Panc1 (cell line): ENCODE measurements around the gene MYLK2. TPM values are rescaled to one million over a fixed set of nuclear protein-coding genes. Genes with fewer than 3 reads are reported as not detected.
A peak's percentile ranks its signal among the peaks of the same experiment; 100 is the strongest.

ENCODE experiments used
- ATAC-seq: fragments of 200-7000 bp; cut with Tn5 transposase; 2 replicates; pipeline ENCODE4 v1.9.1; 2020; ENCODE audit warnings: mild to moderate bottlenecking, moderate library complexity
- BruUV-seq: library from RNA; stranded (reverse); fragments of 400-500 nt; replicated peaks from 2 replicates; lab custom pipeline; 2021; lab: Mats Ljungman, UMichigan
- CTCF ChIA-PET: fragments of 300-600 bp; sonication (Branson Sonifier 250); formaldehyde crosslinking; loops from one replicate; lab custom pipeline; 2022; ENCODE audit warnings: antibody characterized with exemption; lab: Charles Lee
- POLR2A ChIA-PET: fragments of 300-600 bp; sonication (Branson Sonifier 250); formaldehyde crosslinking; loops from one replicate; lab custom pipeline; 2022; ENCODE audit warnings: antibody characterized with exemption; lab: Charles Lee
- DNase-seq: peaks from one replicate; pipeline ENCODE4 v3.0.0-alpha.2; 2010; ENCODE audit warnings: low read depth, low spot score
- H3K27ac ChIP-seq: 2 replicates; pipeline ENCODE4 v1.5.1; 2011; ENCODE audit warnings: mild to moderate bottlenecking, low read length, inconsistent platforms
- H3K27me3 ChIP-seq: fragments of 200-500 bp; sonication (Bioruptor generic); 2 replicates; pipeline ENCODE4 v1.6.0; 2014; ENCODE audit warnings: low read length, inconsistent platforms; ENCODE audit not compliant: control insufficient read depth, insufficient read depth
- H3K36me3 ChIP-seq: fragments of 200-500 bp; sonication (Bioruptor generic); 2 replicates; pipeline ENCODE4 v1.5.1; 2014; ENCODE audit warnings: inconsistent platforms, mild to moderate bottlenecking, low read length, moderate library complexity; ENCODE audit not compliant: control insufficient read depth, insufficient read depth
- H3K4me1 ChIP-seq: 2 replicates; pipeline ENCODE4 v1.5.1; 2011; ENCODE audit warnings: inconsistent platforms, mild to moderate bottlenecking, low read length, moderate library complexity; ENCODE audit not compliant: control insufficient read depth, insufficient read depth
- H3K4me3 ChIP-seq, 2 experiments: 2 replicates each; pipeline ENCODE4 v1.5.1; 2011 to 2012; ENCODE audit warnings: low read depth in 2 of 2, low read length in 2 of 2, mild to moderate bottlenecking in 2 of 2, inconsistent platforms in 1 of 2, moderate library complexity in 1 of 2
- H3K9me3 ChIP-seq: fragments of 200-500 bp; sonication (Bioruptor generic); 2 replicates; pipeline ENCODE4 v1.5.1; 2014; ENCODE audit warnings: low read depth, mild to moderate bottlenecking, inconsistent platforms, low read length, moderate library complexity; ENCODE audit not compliant: control insufficient read depth, insufficient read depth
- POLR2AphosphoS5 ChIP-seq: IDR thresholded peaks from 2 replicates; pipeline ENCODE4 v1.6.1; 2012; ENCODE audit warnings: mild to moderate bottlenecking, low read depth, low read length, moderate library complexity
- SIN3A ChIP-seq: IDR thresholded peaks from 2 replicates; pipeline ENCODE4 v1.6.1; 2012; ENCODE audit warnings: low read depth, mild to moderate bottlenecking, low read length, moderate library complexity, borderline replicate concordance; ENCODE audit not compliant: insufficient read depth
- TCF7L2 ChIP-seq: IDR thresholded peaks from 2 replicates; pipeline ENCODE4 v1.6.1; 2011; ENCODE audit warnings: mild to moderate bottlenecking, low read depth, low read length, inconsistent platforms
- in situ Hi-C: cut with HindIII; loops from 2 replicates; pipeline ENCODE4 v1.10.0; 2016; ENCODE audit warnings: low sequenced_read_pairs, low pct_unique_long_range_greater_than_20kb
- intact Hi-C: fragments of 100-400 bp; cut with micrococcal nuclease; formaldehyde crosslinking; loops from one replicate; pipeline ENCODE4 v1.10.0; 2022; ENCODE audit not compliant: unreplicated experiment
- total RNA-seq: library from RNA; stranded (reverse); gene quantifications from one replicate; pipeline ENCODE4 v1.2.1, GENCODE V29; 2021; ENCODE audit not compliant: unreplicated experiment
- TF ChIP-seq, protein P1 (sequence below), 2 experiments: IDR thresholded peaks; 2 replicates each; pipeline ENCODE4 v1.6.1; 2011 to 2012; ENCODE audit warnings: low read depth in 2 of 2, control low read depth in 1 of 2, low read length in 1 of 2, mild to moderate bottlenecking in 1 of 2, moderate library complexity in 1 of 2; ENCODE audit not compliant: insufficient read depth in 1 of 2
- TF ChIP-seq, protein P2 (sequence below): fragments of 450-650 bp; IDR thresholded peaks from 2 replicates; pipeline ENCODE4 v1.5.1; 2017; ENCODE audit warnings: mild to moderate bottlenecking

Gene MYLK2
- total RNA-seq, 1 experiment from 2014 or later: 0.87 TPM

DNA sequence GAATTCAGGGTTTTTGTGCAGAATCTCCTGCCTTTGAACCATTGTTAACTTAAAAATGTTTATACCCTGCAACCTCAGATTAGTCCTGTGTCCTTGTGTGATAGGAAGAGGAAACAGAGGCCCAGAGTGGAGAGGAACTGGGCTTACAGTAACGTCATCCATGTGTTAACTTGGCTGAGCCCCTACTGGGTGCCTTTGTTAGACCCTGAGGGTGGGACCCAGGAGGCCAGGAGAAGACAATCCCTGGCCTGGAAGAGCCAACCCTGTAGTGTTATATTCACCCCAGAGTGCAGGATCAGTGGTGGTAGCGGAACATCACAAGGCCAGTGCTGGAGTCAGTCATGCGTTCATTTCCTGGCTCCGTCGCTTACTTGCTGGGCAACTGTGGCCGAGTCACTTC lies 10.6 kb downstream of the MYLK2 start:
- no peaks in the 10 kb centered on the region for H3K36me3 ChIP-seq
- H3K27ac ChIP-seq: peak overlapping the region; percentile 24; the same call in 1 of the 2 replicates
- ATAC-seq (no peak), DNase-seq (no peak)
- TF ChIP-seq, protein P1, sequence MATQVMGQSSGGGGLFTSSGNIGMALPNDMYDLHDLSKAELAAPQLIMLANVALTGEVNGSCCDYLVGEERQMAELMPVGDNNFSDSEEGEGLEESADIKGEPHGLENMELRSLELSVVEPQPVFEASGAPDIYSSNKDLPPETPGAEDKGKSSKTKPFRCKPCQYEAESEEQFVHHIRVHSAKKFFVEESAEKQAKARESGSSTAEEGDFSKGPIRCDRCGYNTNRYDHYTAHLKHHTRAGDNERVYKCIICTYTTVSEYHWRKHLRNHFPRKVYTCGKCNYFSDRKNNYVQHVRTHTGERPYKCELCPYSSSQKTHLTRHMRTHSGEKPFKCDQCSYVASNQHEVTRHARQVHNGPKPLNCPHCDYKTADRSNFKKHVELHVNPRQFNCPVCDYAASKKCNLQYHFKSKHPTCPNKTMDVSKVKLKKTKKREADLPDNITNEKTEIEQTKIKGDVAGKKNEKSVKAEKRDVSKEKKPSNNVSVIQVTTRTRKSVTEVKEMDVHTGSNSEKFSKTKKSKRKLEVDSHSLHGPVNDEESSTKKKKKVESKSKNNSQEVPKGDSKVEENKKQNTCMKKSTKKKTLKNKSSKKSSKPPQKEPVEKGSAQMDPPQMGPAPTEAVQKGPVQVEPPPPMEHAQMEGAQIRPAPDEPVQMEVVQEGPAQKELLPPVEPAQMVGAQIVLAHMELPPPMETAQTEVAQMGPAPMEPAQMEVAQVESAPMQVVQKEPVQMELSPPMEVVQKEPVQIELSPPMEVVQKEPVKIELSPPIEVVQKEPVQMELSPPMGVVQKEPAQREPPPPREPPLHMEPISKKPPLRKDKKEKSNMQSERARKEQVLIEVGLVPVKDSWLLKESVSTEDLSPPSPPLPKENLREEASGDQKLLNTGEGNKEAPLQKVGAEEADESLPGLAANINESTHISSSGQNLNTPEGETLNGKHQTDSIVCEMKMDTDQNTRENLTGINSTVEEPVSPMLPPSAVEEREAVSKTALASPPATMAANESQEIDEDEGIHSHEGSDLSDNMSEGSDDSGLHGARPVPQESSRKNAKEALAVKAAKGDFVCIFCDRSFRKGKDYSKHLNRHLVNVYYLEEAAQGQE (IDR thresholded peaks at IDR 0.05; ENCODE audit: insufficient read depth in 1 of 2, low read depth in 2 of 2, low read length in 1 of 2): no peak
- TF ChIP-seq, protein P2, sequence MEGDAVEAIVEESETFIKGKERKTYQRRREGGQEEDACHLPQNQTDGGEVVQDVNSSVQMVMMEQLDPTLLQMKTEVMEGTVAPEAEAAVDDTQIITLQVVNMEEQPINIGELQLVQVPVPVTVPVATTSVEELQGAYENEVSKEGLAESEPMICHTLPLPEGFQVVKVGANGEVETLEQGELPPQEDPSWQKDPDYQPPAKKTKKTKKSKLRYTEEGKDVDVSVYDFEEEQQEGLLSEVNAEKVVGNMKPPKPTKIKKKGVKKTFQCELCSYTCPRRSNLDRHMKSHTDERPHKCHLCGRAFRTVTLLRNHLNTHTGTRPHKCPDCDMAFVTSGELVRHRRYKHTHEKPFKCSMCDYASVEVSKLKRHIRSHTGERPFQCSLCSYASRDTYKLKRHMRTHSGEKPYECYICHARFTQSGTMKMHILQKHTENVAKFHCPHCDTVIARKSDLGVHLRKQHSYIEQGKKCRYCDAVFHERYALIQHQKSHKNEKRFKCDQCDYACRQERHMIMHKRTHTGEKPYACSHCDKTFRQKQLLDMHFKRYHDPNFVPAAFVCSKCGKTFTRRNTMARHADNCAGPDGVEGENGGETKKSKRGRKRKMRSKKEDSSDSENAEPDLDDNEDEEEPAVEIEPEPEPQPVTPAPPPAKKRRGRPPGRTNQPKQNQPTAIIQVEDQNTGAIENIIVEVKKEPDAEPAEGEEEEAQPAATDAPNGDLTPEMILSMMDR: no peak
- no peak for TF ChIP-seq POLR2AphosphoS5
- TF ChIP-seq TCF7L2: no peak
- TF ChIP-seq SIN3A: no peak
- no peaks in the 10 kb centered on the region for H3K9me3 ChIP-seq
- in situ Hi-C loops: no loop called here
- BruUV-seq: no TSS peak
- no peaks in the 10 kb centered on the region for H3K27me3 ChIP-seq
- H3K4me1 ChIP-seq: peaks cover 13% of the 10 kb centered on the region
- intact Hi-C loops: no loop called here
- H3K4me3 ChIP-seq: no peak overlapping the region
- CTCF ChIA-PET: interaction anchor here (0.8 kb wide), 1 partner anchor 17 kb away, joined by 3 read pairs; no protein-coding TSS in a partner anchor
- POLR2A ChIA-PET: no interaction called here

DNA sequence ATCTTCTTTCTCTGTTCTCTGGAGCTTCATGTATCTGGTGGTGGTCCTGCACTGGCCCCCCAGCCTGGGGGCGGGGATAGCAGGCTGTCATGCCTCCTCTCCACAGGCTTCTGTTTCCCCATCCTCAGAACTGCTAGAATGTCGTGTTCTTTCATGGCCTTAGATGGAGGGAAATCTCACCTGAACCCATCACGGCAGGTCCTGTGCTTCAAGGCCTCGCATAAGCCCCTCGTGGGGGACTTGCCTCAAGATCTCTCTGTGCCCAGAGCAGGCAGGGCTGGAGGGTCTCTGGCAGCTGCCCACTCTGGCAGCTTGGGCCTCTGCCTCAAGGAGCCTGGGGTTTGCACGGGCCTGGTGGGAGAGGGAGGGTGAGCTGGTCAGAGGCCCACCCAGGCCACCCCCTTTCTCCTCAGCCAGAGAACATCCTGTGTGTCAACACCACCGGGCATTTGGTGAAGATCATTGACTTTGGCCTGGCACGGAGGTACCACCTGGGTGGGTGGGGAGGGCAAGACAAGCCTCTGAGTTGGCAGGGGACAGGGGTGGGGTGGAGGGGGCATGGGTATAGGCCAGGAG lies 11.3 kb downstream of the MYLK2 start:
- no TSS peak for BruUV-seq
- H3K9me3 ChIP-seq: no peaks in the 10 kb centered on the region
- no peaks in the 10 kb centered on the region for H3K36me3 ChIP-seq
- H3K4me3 ChIP-seq: no peak overlapping the region
- H3K4me1 ChIP-seq: peaks cover 21% of the 10 kb centered on the region
- ATAC-seq: no peak
- POLR2A ChIA-PET: no interaction called here
- in situ Hi-C loops (no loop called here), intact Hi-C loops (no loop called here)
- DNase-seq: no peak
- no peaks in the 10 kb centered on the region for H3K27me3 ChIP-seq
- CTCF ChIA-PET: no interaction called here
- H3K27ac ChIP-seq: peak overlapping the region; percentile 24; the same call in 1 of the 2 replicates
- TF ChIP-seq TCF7L2: no peak
- TF ChIP-seq, protein P1 (IDR thresholded peaks at IDR 0.05; ENCODE audit: insufficient read depth in 1 of 2, low read depth in 2 of 2, low read length in 1 of 2): no peak
- no peak for TF ChIP-seq SIN3A
- TF ChIP-seq POLR2AphosphoS5: no peak
- TF ChIP-seq, protein P2: no peak
